Umbilical cord (tissue), 2 donors: ENCODE data around the gene GORASP2. TPM values are rescaled to one million over a fixed set of nuclear protein-coding genes. Genes with fewer than 3 reads are reported as not detected.

Source experiments
- DNase-seq: peaks from one replicate; pipeline ENCODE4 v3.0.0-alpha.2; 2015; ENCODE audit warnings: low spot score
- total RNA-seq: library from RNA; depleted of rRNA; stranded (reverse); fragments of >200 nt; gene quantifications from one replicate; pipeline ENCODE4 v1.2.3, GENCODE V29; 2014; ENCODE audit warnings: low replicate concordance; ENCODE audit not compliant: insufficient read depth

GORASP2 gene
- total RNA-seq, 1 donor from 2014 or later = 18.1 TPM

DNA sequence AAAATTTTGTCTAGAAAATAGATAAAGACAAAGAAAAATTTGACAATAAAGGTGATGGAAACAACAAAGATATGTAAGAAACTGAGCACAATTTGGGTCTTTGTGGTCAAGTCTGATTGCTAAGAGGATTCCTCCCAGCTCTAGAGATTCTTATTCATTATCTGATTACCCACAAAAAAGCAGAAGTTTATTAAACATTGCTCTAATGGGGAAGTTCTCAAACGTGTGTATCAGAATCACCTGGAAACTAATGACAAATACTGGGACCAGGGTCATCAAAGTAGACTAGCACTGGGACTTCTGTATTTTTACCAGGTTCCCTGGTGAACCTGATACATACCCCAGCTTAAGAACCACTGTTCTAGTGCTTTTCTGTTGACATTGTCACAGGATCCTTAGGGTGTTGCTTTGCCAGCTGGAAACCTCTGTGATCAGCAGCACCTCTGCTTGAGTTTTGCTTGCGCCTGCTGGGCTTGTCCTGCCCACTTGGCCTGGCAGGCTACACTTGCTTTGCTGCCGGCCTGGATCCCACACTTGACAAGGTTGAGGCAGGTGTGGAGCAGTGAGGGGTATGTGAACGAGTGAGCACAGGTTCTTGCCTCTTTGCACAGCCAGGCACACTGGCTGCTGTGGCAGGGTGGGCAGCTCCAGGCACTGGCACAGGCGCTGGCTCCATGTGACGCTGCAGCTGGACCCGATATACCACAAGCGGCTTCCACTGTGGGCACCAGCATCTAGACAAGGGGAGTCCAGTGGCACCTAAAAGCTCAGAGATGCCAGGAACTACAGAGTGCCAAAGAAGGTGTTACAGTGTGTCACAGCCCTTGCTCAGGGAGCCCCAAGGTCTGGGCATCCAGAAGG is 6.2 kb upstream of the GORASP2 start:
- no peak for DNase-seq

DNA sequence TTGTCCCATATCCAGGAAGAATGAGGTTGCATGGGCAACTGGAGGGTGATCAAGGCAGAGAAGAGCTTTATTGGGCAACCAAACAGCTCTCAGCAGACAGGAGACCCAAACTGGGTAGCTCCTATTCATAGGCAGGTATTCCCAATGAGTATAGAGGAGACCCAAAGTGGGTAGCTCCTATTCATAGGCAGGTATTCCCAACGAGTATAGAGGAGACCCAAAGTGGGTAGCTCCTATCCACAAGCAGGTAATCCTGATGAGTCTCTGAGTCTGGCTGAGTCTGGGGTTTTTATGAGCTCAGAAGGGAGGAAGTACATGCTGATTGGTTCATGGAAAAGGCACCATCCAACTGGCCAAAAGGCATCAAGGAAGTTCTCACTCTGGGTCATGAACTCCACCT is 5.3 kb upstream of the GORASP2 start:
- DNase-seq = no peak

DNA sequence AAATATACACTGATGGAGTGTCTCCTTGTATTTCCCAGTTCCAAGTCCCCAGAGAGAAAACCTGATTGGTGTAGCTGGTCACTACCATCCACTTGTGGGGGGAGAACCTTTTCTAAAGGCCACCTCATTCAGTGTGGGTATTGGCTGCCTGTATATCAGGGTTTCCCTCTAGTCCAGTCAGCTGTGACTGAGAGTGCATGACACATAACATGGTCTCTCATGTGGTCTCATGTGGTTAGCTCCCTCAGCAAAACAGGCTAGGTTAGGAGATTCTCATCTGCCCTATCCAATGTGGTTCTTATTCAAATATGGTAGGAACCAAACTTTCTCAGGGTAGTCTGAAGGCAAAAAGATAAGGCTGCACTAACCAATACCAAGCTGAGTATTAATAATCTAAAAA is 4.1 kb upstream of the GORASP2 start:
- no peak for DNase-seq

DNA sequence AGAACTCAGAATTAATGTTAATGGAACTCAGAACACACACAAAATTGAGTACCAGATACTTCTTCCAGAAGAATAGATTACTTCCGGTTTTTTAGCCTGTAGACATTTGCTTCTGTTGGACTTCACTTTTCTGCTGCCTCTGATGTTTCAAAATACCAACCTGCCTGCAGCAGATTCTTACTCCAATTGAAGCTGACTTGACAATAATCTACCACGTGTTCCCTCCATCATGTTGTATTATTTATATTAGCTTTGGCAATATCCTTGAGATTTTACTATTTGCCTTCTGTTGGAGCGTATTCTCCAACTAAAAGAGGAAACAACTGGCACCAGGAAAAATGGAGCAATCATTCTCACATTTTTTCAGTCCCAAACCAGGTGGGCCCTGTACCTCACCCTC is 3.1 kb upstream of the GORASP2 start:
- no peak for DNase-seq

DNA sequence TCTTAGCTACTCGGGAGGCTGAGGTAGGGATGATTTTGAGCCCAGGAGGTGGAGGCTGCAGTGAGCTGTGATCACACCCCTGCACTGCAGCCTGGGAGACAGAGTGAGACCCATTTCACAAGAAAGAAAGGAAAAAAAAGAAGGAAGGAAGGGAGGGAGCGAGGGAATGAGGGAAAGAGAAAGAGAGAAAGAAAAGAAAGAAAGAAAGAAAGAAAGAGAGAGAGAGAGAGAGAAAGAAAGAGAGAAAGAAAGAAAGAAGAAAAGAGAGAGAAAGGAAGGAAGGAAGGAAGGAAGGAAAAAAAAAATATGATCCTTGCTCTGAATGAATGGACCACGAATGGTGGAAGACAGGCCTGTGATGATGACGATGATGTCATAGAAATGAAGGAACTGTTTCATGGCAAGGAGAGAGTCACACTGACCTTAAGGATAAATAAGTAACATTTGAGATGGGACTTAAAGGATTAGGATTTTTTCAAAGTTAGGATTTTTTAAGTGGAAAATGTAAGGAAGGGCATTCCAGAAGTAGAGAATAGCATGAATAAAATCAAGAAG is 2.2 kb upstream of the GORASP2 start:
- DNase-seq = no peak

DNA sequence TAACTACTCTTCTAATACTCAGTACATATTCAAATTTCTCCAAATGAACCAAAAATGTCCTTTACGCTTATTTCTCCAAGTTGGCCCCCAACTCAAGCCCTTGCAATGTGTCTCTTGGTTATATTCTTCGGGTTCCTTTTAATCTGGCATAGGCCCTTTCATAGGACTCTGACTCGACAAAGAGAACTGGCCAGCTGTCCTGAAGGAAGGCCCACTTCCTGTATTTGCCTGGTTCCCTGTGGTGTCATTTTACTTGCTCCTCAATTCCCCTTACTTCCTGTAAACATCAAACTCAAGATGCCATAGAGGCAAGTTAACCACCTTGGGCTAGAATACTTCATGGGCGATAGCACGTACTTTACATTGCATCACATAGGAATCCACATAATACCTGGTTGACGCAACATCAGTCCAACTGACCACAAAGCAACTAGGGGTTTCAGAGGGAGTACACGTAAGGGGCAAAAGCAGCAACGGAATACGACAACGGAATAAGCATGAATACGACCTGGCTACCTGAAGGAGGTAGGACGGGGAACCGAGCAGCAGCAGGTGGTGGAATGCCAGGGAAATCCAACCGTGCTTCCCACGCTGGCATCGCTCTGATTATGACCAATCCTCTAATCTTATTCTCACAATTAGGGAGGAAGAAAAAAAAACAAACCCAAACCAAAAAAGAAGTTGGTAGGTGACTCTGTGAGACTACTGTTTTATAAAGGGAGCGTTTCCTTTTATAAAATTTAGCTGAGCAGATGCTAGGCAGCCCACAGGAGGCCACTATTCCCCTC is 823 bp upstream of the GORASP2 start:
- no peak for DNase-seq

DNA sequence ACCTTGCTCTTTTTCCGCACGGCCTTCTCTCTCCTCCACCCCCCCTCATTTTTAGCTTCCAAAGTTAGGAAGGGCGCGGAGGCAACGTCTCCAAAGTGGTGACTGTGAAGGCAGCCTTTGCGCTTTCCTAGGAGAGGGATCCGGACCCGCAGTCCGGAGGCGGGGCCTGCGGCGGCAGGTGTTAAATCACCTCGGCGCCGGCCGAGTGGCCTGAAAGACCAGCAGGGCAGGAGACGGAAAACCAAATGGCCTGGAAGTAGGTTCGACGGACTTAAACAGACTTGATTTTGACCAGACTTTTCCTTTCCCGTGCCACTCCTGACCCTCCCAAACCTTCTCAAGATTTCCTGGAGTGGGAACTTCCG is 615 bp downstream of the GORASP2 start:
- DNase-seq = no peak

DNA sequence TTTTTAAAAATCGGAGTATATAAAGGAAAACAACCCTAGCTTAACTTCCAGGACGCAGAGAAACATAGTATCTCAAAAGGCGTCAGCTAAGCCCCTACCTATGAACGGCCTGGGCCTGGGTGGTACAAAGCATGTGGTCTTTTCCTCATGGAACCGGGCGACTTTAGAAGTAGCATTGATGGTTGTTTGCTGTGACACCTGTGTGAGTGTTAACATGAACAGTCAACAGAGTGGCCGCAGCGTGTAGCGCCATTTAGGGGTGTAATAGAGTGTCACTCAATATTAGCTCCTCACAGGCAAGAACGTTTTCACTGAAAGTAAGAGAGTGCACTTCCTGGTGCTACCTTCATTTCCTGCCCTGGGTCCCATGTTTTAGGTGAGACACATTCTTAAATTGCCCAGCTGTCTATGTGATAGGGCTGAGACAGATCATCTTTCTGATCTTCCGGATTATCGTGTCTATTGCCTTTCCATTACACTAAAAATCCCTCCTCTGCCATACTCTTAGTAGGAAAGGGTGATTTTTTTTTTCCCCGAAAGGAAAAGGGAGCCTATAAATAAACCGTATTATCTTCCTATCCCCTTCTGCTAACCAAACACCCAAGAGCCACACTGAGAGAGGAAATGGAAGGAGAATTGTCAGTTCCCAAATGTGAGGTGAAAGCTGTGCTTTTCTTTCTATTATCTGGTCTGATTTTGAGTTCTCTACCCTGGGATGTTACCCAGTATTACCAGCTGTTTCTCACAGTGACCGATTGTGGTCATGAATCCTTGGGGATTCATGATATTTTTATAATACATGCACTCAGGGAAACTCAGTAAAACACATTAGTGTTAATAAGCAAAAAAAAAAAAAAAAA is 1.3 kb downstream of the GORASP2 start:
- DNase-seq = peak; percentile 16

DNA sequence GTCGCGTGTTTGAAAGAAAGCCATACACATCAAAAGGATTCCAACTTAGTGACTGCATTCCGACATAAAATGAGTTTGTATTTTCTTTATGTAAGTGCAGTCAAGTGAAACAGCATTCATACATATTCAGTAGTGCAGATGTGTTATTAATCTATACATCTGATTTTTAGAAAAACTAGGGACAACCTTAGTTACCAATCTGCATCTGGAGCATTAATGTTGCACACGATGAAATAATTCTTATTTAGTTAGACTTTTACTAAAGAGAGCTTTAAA is 1.9 kb downstream of the GORASP2 start:
- no peak for DNase-seq

DNA sequence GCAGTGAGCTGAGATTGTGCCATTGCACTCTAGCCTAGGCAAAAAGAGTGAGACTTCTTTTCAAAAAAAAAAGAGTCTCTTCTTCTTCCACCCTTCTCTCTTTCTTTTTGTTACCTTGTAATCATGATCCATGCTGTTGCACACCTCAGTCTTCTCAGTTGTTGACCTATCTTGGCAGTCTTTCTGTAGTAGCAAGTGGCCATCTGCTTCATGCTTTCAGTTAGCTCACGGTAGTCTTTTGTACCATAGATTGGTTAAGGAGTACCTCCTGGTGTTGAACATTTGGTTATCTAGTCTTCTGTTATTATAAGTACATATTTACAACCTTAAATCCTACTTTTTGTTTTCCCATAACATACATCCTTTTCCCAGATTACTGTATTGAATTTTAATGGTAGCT is 3.1 kb downstream of the GORASP2 start:
- DNase-seq = no peak

DNA sequence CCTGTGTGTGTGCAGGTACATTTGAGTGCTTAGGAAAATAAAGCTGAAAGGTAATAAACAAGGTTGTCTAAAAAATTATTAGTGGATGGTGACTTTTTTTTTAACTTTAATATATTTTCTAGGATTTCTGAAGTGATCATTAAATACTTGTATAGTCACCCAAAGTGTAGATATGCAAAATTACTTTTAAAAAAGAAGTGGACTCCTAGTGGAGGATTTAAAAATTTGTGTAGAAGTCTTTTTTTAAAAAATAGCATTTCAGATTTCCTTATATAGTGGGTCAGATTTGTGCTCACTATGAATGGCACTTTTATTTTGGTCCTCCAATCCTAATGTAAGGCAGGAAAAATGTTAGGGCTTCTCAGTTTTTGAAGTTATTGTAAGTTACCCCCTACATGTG is 3.9 kb downstream of the GORASP2 start:
- no peak for DNase-seq

DNA sequence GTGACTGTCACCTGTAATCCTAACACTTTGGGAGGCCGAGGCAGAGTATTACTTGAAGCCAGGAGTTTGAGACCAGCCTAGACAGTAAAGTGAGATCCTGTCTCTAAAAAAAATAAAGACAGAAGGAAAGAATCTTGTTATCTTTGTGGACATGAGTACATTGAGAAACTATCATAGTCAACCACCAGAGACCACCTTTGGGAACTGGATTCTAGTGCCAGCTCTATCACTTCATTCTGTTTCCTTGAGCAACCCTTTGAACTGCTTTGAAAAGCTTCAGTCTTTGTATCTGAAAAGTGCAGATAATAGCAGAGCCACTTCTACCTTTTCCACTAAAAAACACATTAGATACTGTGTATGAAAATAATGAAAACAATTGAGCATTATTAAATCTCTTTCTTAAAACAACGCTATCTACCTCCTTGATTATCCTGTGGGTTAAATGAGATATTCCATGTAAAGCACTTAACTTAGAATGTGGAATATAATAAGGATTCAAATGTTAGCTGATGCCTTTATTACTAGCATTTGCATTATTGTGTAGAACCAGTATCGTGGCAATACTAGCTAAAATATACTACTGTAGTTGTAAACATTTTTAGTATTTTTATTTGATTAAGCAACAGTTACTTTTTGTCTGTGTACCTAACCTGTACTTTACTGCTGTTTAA is 8.8 kb downstream of the GORASP2 start:
- DNase-seq = no peak

DNA sequence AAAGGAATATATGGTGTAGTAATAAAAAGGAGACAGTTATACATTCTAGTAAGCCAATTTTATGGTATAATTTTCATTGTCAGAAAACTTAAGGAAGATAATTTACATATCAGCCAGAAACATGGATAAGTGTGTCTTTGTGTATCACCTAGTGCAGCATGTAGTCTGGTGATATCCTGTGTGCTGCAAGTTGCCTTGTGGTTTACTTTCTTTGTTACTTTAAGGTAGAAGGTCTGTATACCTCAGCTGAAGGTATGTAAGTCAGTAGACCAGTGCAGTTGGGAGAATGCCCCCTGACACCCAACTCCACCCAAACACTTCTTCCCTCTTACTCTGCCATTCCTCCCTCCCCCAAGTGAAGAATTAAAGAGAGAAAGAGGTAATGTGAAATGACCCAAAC is 11.0 kb downstream of the GORASP2 start:
- no peak for DNase-seq

DNA sequence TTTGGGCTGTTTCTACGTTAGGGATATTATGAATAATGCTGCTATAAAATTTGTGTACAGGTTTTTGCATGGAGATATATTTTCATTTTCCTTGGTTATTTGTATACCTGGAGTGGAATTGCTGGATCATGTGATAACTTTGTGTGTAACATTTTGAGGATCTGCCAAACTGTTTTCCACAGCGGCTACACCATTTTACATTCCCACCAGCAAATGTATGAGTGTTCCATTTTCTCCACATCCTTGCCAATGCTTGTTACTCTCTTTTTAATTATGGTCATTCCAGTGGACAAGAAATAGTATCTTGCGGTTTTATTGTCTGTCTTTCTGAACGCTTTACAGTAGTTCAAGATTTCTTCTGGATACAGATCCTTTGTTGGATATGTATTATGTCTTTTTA is 13.6 kb downstream of the GORASP2 start:
- DNase-seq = no peak

DNA sequence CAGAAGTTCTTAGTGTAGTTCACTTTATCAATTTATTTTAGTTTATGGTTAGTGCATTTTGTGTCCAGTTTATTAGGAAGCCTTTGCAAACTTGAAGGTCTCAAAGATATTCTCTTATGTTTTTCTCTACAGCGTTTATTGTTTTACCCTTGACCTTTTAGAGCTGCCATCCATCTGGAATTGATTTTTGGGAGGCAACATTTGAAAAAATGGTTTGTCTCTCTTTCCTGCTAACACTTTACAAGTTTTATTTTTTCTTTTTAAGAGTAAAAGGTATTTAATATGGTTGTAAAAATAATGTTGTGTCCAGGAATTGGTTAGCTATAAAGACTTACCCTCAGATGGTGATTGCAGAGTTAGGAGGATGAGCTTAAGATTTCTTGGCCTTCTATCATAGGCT is 14.0 kb downstream of the GORASP2 start:
- no peak for DNase-seq

DNA sequence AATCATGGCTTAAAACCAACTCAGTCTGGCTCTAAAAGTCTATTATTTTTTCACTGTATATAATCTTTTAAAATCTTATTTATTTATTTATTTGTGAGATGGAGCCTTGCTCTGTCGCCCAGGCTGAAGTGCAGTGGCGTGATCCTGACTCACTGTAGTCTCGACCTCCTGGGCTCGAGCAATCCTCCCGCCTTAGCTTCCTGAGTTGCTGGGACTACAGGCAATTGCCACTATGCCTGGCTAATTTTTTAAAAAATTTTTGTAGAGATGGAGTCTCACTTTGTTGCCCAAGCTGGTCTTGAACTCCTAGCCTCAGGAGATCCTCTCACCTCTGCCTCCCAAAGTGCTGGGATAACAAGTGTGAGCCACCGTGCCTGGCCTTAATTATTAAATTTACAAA is 14.5 kb downstream of the GORASP2 start:
- DNase-seq = no peak

DNA sequence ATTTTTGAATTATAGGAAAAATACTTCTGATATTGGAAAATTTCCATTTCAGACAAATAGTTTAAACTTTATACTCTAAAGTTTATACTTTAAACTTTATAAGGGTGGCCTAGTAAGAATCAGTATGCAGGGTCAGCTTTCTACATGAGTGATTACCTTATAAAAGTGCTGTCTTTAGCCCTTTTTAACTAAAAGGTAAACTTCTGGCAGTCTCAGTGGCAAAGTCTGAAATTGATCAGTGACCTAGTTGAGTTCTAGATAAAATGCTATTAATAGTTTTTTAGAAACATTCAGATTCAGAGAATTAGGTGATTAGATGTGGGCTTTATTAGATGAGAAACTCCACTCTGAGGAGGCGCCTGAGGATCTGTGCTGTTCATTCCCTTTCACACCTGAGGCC is 15.5 kb downstream of the GORASP2 start:
- no peak for DNase-seq

DNA sequence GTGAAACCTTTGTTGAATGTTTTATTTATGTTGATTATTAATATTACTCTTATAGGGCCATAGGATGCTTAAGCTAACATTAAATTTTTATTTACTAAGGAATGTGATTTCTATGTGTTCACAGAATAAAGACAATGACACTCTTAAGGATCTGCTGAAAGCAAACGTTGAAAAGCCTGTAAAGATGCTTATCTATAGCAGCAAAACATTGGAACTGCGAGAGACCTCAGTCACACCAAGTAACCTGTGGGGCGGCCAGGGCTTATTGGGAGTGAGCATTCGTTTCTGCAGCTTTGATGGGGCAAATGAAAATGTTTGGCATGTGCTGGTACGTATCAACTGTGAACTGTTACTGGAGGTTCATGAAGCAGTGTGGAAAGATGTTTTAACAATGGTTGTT is 20.4 kb downstream of the GORASP2 start:
- no peak for DNase-seq

DNA sequence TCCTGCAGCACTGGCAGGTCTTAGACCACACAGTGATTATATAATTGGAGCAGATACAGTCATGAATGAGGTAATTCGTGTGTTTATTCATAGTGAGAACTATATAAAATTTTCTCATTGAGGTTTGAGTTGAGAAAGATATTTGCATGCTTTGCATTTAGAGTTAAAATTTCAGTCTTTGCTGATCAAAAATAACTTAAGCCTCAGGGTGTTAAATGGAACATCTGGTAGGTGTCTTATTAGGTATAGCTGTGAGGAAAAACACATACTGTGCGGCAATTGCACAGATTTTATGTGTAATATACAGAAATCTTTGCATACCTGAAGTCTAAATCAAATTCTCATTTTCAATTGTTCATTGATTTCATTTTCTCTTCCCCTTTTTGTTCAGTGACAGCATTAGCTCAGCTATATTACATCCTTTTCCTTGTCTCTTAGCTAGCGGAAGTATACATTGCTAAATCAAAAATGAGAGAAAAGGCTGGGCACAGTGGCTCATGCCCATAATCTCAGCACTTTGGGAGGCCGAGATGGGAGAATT is 21.2 kb downstream of the GORASP2 start:
- DNase-seq = no peak

DNA sequence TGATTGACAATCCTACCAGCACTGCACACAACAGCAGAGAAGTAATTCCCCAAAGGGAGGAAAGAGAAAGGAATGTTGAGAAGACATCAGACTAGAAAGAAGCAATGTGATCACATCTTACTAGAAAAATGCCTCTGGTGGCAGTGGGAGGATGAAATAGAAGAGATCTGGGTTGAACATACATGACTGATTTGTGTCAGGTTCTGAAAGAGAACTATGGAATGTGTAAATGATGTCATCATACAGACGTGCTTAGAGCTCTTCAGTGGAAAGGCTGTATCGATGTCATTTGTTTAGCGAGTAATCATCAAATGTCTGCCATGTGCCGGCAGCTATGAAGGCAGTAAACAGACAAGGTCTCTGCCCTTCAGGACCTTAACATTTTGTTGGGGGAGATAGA is 24.9 kb downstream of the GORASP2 start:
- no peak for DNase-seq

DNA sequence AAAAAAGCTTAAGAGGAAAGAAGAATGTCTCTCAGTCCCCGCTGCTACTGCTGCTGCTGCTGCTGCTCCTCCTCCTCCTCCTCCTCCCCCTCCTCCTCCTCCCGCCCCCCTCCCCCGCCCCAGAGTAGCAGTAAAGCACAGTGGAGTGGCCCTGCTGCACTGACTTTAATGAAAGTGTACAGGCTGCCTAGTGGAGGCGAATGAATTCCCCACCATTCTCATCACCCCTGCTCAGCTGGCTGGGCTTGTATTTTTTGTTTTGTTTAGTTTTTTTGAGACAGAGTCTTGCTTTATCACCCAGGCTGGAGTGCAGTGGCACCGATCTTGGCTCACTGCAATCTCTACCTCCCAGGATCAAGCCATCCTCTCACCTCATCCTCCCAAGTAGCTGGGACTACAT is 34.3 kb downstream of the GORASP2 start:
- no peak for DNase-seq
